GM12875 (cell line): ENCODE measurements around the gene HAS3.
"Not testable (repeated sequence)": the region's sequence is repeated elsewhere in the genome, so short reads cannot be mapped to it uniquely, and the experiment has no call there.

Experiments used
- H3K4me3 ChIP-seq: one replicate; pipeline ENCODE4 v1.5.1; 2011; ENCODE audit warnings: low read depth, low read length, control low read depth
- TF ChIP-seq, protein P1 (sequence below): IDR thresholded peaks from 2 replicates; pipeline ENCODE4 v1.5.1; 2011; ENCODE audit warnings: low read depth, mild to moderate bottlenecking, control low read depth, inconsistent platforms, low read length, moderate library complexity, borderline replicate concordance; ENCODE audit not compliant: insufficient read depth

Gene HAS3

DNA sequence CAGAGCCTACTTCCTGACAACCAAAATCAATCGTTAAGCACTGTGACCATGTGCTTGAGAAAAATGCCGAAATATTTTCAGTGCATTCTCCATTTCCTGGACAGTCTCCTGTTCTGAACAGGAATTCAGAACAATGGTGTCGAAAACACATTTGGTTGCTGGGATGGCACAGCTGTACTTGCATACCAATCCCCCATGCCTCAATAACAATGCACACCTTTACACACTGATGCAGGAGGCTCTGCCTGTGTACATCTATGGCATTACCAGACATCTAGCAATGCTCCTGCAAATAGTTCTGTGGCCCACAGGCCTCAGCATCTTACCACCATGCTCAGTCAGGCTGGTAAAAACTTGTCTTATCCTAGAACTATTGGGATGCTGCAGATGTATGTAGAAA is 20.8 kb downstream of the HAS3 start:
- TF ChIP-seq, protein P1, sequence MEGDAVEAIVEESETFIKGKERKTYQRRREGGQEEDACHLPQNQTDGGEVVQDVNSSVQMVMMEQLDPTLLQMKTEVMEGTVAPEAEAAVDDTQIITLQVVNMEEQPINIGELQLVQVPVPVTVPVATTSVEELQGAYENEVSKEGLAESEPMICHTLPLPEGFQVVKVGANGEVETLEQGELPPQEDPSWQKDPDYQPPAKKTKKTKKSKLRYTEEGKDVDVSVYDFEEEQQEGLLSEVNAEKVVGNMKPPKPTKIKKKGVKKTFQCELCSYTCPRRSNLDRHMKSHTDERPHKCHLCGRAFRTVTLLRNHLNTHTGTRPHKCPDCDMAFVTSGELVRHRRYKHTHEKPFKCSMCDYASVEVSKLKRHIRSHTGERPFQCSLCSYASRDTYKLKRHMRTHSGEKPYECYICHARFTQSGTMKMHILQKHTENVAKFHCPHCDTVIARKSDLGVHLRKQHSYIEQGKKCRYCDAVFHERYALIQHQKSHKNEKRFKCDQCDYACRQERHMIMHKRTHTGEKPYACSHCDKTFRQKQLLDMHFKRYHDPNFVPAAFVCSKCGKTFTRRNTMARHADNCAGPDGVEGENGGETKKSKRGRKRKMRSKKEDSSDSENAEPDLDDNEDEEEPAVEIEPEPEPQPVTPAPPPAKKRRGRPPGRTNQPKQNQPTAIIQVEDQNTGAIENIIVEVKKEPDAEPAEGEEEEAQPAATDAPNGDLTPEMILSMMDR = no peak
- no peak overlapping the region for H3K4me3 ChIP-seq

DNA sequence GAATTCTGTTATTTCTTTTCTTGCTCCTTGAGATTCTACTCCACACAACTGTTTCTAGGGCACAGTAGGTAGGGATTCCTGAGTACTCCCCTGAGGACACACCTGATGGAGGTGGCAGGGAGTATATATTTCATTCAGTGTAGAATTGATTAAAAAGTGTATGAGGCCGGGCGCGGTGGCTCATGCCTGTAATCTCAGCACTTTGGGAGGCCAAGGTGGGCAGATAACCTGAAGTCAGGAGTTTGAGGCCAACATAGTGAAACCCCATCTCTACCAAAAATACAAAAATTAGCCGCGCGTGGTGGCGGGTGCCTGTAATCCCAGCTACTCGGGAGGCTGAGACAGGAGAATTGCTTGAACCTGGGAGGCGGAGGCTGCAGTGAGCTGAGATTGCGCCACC is 21.3 kb downstream of the HAS3 start:
- H3K4me3 ChIP-seq = not testable (repeated sequence)

DNA sequence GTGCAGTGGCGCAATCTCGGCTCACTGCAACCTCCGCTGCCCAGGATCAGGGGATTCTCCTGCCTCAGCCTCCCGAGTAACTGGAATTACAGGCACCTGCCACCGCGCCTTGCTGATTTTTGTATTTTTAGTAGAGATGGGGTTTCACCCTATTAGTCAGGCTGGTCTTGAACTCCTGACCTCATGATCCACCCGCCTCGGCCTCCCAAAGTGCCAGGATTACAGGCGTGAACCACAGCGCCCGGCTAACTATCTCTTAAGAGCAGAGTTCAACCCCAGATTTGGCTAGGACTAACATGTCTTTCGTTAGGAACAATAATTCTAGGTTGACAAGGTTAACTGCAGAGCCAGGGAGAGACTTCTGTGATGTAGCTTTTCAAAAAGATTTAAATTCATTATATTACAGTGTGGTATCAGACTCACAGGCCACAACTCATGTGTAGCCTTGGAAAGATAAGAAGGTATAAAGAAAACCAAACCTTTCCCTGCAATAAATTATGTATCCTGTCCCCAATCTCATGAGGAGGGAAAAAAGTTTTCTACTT is 22.6 kb downstream of the HAS3 start:
- TF ChIP-seq, protein P1 = no peak
- H3K4me3 ChIP-seq = no peak overlapping the region

DNA sequence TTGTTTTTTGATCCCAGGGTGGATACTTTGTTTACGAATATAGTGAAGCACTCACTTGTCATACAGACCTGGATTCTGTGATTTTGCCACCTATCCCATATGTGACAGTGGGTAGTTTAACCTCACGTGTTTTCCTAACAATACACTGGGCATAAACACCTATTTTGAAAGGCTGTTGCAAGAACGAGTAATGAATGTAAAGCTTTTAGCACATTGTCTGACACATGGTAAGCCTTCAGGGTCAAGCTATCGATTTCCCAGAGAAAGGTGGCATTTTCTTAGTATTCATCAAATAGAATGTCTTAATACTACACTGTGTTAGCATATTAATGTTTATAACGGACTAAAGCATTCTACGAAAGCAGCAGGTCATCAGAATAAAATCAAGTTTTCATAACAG is 25.0 kb downstream of the HAS3 start:
- H3K4me3 ChIP-seq = no peak overlapping the region
- TF ChIP-seq, protein P1 = no peak

DNA sequence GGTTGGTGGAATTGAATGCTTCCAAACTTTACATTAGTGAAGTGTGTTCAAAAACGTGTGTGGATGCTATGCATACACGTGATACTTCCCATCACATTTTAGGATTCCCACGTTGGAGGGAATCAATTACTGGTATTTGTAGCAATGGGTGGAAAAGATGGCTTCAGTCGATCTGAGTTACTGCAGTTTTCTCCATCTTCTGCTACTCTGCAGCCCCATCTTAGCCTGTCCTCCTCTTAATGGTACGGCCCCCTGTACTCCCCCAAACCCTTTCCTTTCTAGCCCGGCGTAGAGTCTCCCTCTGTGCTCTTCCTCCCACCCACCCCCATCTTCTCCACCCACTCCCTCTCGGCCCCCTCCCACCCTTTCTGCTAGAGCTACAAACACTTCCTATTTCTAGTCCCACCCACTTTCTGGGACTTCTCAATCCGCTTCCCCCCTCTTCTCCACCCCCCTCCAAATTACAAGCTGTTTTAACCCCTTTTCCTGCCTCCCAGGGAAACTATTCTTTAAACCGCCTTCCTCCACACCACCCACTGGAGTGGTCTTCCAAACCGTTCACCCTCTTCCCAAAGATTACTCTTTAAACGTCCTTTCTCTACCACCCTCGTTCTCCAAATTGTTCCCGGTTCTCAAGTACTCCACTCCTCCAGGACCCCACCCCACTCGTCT is 25.9 kb downstream of the HAS3 start:
- H3K4me3 ChIP-seq = peak overlapping the region; percentile 90
- TF ChIP-seq, protein P1 = no peak

DNA sequence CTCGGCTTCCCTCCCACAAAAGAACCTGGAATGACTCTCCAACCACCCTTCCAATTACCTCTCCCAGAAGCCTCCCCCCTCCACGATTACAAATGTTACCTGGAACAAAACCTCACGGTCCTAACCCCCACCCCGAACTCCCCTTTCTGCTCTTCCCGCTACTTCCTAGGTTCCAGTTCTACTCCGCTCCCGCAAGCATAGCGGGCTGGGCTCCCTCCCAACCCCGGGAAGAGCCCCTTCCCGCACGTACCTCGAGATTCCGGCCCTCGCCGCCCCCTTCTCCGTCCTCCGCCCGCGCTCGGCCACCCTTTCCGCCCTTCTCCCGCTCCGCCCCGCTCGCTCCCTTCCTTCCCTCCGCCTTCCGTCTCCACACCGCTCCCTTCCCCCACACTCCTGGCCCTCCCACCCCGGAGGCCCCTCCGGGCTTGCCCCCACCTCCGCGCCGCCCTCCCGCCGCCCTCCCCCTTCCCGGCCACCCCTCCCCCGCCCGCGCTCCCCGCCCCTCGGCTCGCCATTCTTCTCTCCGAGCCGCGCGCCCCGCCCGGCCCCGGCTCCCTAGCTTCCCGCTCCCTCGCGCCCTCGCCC is 26.5 kb downstream of the HAS3 start:
- H3K4me3 ChIP-seq = peak overlapping the region; percentile 90
- TF ChIP-seq, protein P1 = no peak

DNA sequence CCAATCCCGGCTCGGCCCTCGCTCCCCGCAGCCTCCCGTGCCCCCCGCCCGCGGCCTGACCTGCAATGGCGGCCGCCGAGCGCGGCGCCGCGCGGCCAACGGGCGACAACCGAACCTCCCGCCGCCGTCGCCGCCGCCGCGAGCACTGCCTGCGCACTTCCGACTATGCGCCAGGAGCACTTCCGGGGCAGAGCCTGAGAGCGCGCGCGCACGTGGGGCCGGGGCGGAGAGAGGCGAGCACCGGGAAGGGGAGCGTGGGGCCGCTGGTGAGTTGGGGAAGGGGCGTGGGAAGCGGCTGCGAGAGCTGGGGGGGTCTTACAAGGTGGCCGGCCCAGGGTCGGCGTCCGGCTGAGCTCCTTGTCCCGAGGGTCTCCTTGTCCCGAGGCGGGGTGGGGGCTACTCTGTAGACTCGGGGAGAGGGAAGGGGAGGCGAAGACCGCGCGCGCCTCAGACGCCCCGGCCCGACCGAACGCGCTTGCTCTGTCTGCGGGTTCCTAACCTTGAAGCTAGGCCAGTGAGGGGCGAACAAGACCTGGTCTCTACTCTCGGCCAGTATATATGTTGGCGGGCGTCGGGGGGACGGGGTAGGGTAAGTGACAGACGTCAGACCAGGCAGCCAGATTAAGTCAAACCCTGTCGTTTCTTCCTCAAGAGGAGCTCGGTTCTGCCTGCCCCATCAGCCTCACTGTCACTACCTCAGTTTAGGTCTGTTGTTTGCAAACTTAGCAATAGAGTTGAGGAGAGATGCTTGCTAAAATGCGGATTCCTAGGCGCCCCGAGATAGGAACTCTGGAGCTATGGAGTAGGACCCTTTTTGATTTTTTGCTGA is 27.2 kb downstream of the HAS3 start, which contains the start of the genes CHTF8 and UTP4:
TSS of gene CHTF8 (minus strand) at position 165 of the 829 bp plus-strand sequence. CDS start 11,130 bp downstream, outside the sequence.
TSS of gene UTP4 (plus strand) at position 226 of the 829 bp plus-strand sequence. CDS start 811 bp downstream, outside the sequence.
- H3K4me3 ChIP-seq = peak within 1 kb of the TSS; percentile 90
- TF ChIP-seq, protein P1 = no peak
